GM19468 (cell line): ENCODE results near the gene KCNIP3.

Experiments used
- ATAC-seq: cut with Tn5 transposase; IDR thresholded peaks from one replicate; pipeline ENCODE4 v1.9.1; 2021; ENCODE audit warnings: mild to moderate bottlenecking, moderate library complexity, moderate number of reproducible peaks; ENCODE audit not compliant: unreplicated experiment; ENCODE audit errors: extremely low read depth

The KCNIP3 gene

DNA sequence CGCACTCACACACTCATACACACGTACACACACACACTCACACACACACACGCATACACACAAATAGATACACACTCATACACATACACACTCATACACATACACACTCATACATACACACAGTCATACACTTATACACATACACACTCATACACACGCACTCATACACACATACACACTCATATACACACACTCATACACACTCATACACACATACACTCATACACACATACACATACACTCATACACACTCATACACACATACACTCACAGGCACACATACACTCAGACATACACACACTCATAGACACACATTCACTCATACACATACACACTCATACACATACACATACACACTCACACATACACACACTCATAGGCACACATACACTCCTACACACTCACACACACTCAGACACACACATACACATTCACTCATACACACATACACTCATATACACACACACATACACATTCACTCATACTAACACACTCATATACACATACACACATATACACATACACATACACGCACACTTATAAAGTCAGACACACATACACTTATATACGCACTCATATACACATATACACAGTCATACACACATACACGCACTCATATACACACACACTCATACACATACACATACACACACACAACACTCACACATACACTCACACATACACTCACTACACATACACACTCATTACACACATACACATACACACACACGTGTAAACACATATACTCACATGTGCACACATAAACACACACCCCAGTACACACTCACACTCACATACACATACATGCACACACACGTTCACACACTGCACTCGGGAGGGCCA lies 28.7 kb downstream of the KCNIP3 start:
- no peak for ATAC-seq

DNA sequence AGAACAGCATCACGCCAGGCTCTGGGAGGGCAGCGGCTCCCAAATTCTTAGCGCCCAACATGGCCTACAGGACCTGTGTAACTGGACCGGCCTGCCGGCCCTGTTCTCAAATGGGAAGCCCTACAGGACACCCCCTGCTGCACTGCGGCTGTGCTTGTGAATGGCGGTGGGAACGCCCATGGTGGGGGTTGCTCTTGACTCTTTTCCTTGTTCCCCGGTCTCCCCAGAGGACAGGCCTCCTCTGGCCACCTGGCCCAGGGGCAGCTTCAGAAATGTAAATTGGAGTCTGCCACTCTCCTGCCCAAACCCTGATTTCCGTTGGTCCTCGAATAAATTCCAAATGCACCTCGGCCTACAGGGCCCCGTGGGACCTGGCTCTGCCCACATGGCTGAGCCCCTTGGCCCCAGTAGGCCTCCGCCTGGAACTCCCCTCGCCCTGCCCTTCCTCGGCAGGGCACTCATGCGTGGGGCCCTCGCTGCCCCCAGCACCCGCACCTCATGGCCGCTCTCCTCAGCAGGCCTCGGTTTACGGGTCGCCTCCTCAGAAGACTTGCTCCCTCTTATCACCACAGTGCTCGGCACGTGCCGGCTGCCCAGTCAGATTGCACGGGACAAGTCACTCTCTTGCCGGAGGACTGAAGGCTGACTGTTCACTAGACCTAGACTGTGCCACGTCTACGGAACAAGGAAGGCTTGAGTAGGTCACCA lies 29.4 kb downstream of the KCNIP3 start:
- no peak for ATAC-seq

DNA sequence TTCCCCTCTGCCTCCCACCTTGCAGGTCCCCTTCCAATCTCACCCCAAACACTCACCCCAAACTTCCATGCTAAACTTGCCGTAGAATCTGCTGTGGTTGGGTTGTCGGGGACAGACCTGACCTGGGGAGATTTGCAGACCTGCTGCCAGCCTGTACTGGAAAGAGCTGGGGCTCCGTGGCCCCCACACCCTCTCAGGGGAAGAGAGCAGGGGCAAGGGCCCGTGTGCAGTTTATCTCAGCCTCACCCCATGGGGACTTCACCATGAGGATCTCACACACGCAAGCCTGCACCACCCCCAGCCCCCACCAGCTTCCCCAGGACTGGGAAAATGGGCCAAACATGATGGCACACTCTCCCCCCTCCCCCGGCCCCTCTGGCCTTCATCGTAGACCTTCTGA lies 30.7 kb downstream of the KCNIP3 start:
- no peak for ATAC-seq

DNA sequence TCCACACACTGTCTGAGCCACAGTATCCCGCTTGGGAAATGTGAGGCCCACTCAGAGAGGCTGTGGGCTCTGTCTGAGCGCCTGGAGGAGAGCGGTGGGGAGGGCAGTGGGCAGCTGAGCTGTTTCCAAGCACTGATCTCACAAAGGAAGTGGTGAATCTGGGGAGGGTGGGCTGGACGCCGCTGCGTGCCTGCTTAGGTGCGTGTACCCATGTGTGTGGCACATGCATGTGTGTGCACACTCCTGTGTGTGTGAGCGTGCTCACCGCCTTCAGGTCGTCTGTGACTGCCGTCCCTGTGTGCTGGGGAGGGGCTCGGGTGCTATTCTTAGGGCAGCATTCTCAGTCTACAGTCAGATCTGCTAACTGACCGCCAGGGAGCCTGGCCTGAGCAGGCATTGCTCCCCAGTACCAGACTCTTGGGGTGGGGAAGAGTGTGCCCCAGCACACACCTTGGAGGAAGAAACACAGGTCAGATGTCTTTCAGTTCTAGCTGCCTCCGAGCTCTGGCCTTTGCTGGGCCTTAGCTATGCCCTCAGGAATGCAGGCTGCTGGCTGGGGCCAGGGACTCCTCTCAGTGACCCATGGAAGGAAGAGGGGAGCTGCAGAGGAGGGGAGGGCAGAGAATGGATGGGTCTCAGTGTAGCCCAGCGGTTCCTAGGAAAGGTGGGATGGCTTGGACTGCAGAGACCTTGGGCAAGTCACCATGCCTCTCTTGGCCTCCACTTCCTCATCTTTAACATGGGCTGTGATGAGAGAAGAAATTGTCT lies 31.4 kb downstream of the KCNIP3 start:
- ATAC-seq, result no peak

DNA sequence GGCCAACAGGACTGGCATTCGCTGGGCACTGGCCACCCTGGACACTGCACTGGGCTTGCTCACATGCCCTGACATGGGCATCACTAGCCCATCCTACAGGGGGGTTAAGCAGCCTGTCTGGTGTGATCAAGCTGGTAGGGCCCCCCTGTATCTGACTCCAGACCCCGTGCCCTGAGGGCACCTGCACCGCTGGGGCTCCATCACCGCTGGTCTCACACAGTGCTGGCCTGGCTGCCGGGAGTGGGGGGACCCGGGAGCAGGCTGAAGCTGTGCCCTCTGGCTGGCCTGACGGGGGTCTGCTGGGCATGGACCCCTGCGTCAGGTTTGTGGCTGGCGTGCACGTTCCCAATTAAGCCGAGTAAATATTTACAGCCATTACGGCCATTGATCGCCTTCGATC lies 32.3 kb downstream of the KCNIP3 start:
- ATAC-seq, result no peak

DNA sequence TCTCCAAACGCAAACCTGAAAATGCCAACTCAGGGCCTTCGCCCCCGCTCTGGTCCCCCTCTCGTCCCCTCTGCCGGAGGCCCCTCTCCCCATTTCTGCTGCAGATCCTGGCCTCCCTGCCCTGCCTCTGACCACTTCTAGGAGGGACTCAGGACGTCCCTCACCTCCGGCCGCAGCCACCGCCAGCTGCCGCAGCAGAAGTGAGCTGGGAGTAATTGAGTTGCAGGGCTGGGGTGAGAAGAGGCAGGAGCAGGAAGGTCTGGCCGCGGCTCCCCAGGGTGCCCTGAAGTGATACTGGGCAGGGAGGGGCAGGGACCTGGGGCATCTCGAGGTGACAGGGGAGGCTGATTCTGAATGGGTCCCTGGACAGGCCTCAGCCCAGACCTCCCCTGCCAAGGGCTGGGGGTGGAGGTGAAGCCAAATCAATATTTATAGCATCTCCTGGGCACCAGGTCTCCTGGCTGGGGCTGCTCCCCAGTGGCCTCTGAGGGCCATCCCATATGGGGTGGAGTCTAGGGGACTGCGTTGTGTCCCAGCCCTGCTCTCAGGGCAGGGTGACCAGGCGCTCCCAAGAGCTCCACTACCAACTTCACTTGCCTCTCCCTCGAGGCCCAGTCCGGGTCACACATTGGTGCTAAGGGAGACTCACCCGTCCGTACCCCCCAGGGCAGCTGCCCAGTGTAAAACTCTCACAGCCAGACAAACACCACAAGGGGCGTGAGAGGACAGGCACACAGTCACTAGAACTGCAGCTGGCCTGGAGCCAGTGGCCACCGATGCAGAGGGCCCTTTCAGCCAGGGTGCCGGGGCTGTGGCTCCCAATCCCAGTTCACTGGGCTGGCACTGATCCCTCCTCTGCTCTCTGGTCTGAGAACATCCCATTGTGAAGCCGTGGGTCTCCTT lies 33.0 kb downstream of the KCNIP3 start:
- no peak for ATAC-seq

DNA sequence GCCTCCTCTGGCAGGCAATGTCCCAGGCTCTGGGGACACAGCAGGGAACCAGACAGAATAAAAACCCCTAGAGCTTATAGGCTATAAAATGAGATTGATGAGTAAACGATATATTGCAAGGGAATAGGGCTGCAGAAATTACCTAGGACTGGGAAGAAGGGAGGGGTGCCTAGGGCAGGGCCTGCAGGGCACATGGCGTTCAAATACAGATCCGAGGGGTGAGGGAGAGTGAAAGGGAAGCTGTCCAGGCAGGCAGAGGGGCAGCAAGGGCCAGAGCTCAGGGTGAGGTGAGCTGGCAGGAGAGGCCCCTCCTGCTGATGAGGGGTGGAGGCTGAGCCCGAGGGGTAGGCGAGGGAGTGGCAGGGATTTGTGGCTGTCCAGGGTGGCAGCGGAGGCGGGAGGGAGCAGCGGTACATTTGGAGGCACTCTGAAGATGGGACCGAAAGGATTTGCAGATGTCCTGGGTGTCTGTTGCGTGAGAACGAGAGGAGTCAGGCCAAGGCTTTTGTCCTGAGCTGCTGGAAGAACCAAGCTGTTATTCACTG lies 33.7 kb downstream of the KCNIP3 start:
- ATAC-seq, result no peak

DNA sequence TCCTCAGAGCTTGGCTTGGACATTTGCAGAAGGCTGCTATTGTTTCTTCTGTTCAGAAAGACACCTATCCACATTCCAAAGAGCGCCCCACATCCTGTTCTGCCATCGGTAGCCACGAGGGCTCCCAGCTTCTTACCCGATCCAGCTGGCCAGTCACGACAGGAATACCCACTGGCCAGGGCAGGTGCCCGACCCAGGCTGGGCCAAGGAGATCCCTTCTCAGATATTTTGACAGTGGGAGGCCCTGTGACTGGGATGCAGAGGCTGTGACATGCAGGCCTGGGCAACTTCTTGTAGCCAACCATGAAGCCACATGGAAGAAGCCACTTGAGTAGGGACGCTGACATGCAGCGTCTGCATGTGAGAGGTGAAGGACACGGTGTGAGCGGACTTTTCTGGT lies 34.5 kb downstream of the KCNIP3 start:
- ATAC-seq, result no peak

DNA sequence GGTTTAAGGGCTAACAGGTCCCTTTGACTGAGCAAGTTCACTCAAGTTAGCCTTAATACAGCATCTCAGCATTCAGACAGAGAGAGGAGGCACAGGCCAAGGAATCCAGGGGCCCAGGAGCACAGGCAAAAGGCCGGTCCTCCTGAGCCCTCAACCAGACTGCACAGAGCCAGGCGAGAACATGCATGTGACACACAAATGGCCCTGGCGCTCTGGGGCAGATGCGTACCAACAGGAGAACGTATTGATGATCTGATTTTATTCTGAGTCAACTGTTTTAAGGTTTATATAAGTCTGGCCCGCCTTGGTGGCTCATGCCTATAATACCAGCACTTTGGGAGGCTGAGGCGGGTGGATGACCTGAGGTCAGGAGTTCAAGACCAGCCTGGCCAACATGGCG lies 34.9 kb downstream of the KCNIP3 start:
- no peak for ATAC-seq

DNA sequence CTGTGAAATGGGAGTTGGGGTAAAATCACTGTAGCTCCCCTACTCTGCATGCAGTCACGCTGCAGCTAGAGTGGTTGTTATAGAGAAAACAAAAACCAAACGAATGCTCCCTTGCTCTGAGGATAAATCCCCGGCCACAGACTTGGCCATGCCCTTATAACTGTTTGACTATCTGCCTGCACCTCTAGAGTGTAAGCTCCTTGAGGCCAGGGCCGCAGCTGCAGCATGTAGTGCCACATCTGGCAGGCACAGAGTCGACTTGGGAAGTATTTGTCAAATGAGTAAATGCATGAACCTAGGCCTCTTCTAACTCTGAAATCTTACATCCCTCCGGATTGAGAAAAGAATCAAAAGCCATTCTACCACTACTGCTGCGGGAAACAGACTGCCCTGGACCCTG lies 35.9 kb downstream of the KCNIP3 start:
- ATAC-seq, result no peak

DNA sequence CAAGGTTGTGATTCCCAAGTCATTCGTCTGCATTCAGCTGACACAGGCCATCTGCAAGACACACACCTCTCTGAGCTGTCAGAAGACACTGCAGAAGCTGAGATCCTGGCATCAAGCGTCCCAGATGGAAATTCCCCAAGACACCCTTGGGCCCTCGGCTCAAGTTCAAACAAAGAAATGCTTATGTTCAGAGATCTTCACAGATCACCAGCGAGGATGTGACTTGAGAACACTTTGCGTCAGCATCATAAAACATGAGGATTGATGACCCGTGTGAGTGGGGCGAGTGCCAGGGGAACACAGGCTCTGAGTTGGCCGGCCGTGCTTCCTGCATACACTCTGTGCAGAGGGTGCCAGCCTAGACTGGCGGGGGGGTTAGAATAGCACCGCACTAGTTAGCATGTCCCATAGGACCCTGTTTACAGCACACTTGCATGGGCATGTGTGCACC lies 36.8 kb downstream of the KCNIP3 start:
- no peak for ATAC-seq

DNA sequence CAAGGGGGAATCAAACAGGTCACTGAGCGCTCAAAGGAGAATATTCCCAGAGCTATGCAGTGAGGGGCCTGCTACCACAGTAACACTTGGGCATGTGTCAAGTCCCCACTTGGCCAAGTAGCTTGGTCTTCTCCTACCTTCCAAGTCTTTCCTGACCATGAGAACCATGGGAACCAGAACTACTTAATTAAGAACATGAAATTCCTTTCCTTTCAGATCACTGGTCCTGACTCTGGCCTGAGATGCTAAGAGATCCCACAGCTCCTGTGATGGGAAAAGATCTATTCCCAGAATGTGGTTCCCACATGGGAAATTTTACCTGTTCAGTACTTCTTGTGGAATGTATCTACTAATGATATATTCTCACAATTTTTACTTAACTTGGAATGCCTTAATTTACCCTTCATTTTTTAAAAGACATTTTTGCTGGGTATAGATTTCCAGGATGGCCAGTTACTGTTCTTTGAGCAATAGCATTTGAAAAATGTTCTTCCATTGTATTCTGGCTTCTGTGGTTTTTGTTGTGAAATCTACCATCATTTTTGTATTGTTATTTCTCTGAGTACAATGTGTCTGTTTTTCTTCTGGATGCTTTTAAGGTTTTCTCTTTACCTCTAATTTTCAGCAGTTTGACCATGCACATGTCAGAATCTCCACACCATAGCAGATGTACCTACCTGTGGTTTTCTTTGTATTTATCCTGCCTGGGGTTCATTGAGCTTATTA lies 37.9 kb downstream of the KCNIP3 start:
- ATAC-seq, result no peak

DNA sequence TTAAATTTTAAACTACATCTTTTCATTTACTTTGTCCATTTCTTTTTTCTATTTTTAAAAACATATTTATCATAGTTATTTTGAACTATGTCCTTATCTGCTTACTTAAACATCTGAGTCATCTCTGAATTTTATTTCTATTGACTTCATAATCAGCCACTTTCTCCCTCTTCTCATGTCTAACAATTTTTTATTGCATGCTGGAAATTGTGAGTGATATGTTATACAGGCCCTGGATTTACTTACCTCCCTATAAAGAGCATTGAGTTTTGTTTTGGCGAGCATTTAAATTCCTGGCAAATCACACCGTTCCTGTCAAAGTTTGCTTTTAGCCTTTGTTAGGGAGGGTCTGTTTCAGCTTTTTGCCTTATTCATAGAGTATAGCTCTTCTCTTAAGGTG lies 39.3 kb downstream of the KCNIP3 start:
- no peak for ATAC-seq

DNA sequence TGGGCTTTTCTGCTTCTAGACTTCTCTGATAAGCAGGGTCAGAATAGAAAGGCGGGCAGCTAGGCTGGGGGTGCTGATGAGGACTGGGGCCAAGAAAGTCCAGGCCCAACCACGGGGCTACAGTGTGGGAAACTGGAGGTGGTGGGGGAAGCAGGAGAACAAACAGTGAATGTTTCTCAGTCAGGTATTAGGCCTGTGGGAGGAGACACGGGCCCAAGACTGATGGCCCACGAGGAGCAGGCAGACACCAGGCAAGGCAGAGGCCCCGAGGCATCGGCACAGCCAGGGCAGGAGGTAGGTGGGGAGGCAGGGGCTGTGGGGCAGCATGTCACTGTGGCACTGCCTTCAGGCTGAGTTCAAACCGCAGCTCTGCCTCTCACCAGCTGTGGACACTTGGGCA lies 40.7 kb downstream of the KCNIP3 start:
- ATAC-seq, result no peak

DNA sequence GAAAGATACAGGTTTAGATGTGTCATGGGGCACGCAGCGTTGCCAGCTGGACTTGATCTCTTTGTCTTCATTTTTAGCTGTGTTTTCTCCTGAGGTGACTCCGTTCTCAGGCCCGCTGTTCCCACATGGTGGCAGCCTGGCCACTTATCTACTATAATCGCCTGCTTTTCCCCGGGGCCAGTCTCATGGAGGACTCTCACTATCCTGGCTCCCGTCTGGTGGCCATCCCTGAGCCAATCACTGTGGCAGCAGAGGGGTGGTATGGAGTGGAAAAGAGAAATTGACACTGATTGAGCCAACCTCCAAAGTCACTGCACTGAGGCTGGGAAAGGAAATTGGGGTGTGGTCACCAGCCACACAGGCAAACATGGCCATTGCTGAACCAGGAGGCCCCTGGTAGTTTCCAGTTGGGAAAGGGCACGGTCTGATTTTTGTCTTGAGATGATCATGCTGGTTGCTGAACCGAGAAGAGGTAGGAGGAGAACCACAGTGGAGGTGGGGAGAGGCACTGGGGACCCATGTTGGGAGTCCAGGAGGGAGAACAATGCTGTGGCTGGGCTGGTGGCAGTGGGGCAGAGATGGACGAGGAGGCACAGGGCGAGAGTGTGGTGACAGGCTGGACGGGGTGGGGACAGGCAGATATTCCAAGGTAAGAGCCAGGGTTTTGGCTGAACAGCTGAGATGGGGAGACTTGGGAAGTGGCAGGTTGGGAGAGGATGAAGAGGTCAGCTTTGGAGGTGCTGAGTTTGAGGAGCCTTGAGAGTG lies 45.6 kb downstream of the KCNIP3 start:
- ATAC-seq, result no peak

DNA sequence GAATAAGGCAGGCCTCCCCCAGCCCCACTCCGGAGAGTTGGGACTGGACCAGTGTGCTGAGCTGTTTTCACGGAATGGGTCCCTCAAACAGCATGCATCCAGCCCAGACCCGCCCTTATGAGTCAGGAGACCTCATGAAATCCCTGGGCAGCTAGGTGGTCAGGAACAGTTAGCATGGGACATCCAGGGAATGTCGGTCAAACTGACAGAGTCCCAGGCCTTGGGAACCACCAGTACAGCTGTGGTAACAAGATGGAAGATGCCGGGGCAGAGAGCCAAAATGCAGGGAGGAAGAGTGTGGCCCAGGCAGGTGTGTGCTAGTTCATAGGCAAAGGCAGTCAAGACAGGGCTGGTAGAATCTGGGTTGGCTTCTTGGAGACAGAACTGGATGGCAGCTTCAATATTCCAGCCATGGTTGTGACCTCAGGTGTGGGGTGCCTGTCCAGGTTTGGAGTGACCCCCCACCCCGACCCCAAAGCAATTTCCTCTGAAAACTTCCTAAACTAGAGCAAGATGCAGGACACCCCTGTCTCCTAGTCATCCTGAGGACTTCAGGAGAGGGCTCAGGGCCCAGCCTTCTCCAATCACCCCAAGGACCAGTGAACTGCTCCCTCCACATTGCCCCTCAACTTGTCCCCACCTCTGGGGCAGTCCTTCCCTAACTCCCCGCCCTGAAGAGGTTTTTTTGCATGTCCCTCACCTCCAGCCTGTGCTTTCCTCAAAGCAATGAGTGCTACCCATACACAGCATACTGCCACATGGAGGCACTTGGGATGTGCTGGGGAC lies 46.5 kb downstream of the KCNIP3 start:
- no peak for ATAC-seq

DNA sequence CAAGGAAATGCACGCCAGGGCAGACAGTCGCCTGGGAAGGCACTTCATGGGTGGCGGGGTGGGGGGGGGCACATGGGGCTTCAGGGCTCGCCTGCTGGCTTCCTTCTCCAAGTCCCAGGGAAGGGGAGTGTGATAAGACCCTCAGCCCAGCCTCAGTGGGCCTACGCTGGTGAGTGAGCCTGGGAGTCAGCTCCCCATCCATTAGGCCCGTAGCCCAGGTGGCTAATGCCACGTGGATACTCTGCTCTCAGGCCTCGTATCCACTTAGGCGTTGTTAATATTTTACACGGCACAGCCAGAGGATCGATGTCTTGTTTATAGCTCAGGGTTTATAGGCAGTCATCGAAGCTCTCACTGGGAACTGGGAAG lies 47.1 kb downstream of the KCNIP3 start:
- ATAC-seq, result no peak

DNA sequence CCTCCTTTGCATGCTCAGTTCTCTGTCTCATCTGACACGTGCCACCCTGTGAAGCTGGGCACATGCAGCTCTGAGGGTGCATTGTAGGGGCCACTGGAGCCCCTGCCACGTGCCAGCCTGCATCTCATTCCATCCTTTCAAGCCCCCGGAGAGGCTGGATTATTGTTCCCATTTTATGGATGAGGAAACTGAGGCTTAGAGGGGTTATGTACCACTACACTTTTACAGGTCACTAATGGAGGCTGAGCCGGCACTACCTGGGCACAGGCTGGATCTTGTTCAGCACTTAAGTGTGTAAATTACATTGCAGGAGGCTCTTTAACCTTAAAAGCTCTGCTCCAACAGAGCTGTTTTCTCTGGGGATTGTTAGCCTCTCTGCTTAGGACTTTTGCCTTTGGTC lies 47.5 kb downstream of the KCNIP3 start:
- no peak for ATAC-seq
